Measurements from ENCODE around the gene PIGR.

Gene PIGR, protein sequence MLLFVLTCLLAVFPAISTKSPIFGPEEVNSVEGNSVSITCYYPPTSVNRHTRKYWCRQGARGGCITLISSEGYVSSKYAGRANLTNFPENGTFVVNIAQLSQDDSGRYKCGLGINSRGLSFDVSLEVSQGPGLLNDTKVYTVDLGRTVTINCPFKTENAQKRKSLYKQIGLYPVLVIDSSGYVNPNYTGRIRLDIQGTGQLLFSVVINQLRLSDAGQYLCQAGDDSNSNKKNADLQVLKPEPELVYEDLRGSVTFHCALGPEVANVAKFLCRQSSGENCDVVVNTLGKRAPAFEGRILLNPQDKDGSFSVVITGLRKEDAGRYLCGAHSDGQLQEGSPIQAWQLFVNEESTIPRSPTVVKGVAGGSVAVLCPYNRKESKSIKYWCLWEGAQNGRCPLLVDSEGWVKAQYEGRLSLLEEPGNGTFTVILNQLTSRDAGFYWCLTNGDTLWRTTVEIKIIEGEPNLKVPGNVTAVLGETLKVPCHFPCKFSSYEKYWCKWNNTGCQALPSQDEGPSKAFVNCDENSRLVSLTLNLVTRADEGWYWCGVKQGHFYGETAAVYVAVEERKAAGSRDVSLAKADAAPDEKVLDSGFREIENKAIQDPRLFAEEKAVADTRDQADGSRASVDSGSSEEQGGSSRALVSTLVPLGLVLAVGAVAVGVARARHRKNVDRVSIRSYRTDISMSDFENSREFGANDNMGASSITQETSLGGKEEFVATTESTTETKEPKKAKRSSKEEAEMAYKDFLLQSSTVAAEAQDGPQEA
- 0 to 0.32 (median 0) reads per million in 9 experiments for total RNA-seq

GRCh38 chr1:206946261-206946660, at the start of gene PIGR:
PIGR (minus strand) TSS chr1:206946466; CDS start chr1:206940531, 5,935 bp downstream.
- H3K27me3 Mint-ChIP-seq = peaks cover 2 to 4% of the 10 kb centered on the region in 2 donors
- peak within 1 kb of the TSS in 1 of 2 donors; percentile 86 for H3K27ac Mint-ChIP-seq

DNA sequence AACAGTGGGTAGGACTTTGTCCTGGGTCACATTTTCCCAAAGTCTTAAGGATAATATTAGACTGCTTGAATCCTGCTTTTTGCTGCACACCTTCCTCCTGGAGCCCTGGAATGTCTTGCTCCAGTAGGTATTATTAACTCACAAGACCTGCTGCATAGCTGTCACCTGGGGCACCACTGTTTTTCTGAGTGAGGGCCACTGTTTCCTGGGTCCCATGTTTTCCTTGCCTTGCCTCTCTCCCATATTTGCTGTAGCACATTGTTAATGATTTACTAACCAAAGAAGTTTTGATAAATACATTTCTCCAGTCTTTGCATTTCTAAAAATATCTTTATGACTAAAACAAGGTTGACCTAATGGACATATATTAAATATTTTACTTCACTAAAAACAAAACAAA, 46.5 kb upstream of the PIGR start:
- Mint-ChIP-seq H3K36me3 (ENCODE audit: insufficient read depth) (no peaks in the 10 kb centered on the region), H3K27ac (peak overlapping the region in 1 of 2 donors; percentile 50), H3K4me3 (no peak overlapping the region), H3K27me3 (peaks cover 49 to 70% of the 10 kb centered on the region in 2 donors), H3K4me1 (ENCODE audit: low read depth in 2 of 2) (no peaks in the 10 kb centered on the region), H3K9me3 (no peaks in the 10 kb centered on the region)
- DNase-seq = no peak
- no peak for ATAC-seq (replicated peaks)

More at GRCh38 chr1:206946261-206946660, at the start of gene PIGR:
- H3K9me3 Mint-ChIP-seq = no peaks in the 10 kb centered on the region
- peaks cover 26 to 29% of the 10 kb centered on the region in 2 donors for H3K4me1 Mint-ChIP-seq (ENCODE audit: low read depth in 2 of 2)
- ATAC-seq (replicated peaks) = no peak
- H3K4me3 Mint-ChIP-seq = no peak within 1 kb of the TSS
- H3K36me3 Mint-ChIP-seq (ENCODE audit: insufficient read depth) = no peaks in the 10 kb centered on the region
- DNase-seq = no peak

DNA sequence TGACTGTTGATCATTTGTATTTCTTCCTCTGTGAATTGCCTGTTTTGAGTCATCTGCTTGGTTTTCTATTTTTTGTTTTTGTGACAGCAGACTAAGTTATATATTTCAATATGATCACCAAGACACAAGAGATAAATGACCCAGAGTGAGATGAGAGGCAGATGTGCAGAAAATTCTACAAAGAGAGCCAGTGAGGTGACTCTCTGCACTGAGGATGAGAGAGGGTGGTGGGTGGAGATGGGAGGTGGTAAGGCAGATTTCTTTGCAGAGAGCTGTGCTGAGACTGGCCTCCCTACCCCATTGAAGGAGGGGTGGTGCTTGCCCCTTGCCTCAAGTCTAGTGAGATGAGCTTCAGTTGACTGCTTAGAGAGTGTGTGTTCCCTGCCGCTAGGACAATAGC, 41.6 kb upstream of the PIGR start:
- no peaks in the 10 kb centered on the region for H3K4me1 Mint-ChIP-seq (ENCODE audit: low read depth in 2 of 2)
- H3K27me3 Mint-ChIP-seq = peaks cover 62 to 81% of the 10 kb centered on the region in 2 donors
- no peak for DNase-seq
- H3K27ac Mint-ChIP-seq = no peak overlapping the region
- no peaks in the 10 kb centered on the region for H3K9me3 Mint-ChIP-seq
- no peaks in the 10 kb centered on the region for H3K36me3 Mint-ChIP-seq (ENCODE audit: insufficient read depth)
- H3K4me3 Mint-ChIP-seq = no peak overlapping the region
- ATAC-seq (replicated peaks) = no peak

GRCh38 chr1:206986885-206987284, 40.6 kb upstream of the PIGR start:
- no peak overlapping the region for H3K27ac Mint-ChIP-seq
- DNase-seq (no peak), ATAC-seq (replicated peaks) (no peak)
- H3K9me3 Mint-ChIP-seq = no peaks in the 10 kb centered on the region
- H3K27me3 Mint-ChIP-seq = peaks cover 52 to 72% of the 10 kb centered on the region in 2 donors
- H3K4me3 Mint-ChIP-seq = no peak overlapping the region
- no peaks in the 10 kb centered on the region for H3K4me1 Mint-ChIP-seq (ENCODE audit: low read depth in 2 of 2)
- no peaks in the 10 kb centered on the region for H3K36me3 Mint-ChIP-seq (ENCODE audit: insufficient read depth)

- Mint-ChIP-seq H3K27me3 (peaks cover 50 to 67% of the 10 kb centered on the region in 2 donors), H3K36me3 (ENCODE audit: insufficient read depth) (no peaks in the 10 kb centered on the region), H3K4me1 (ENCODE audit: low read depth in 2 of 2) (no peaks in the 10 kb centered on the region), H3K27ac (no peak overlapping the region), H3K9me3 (no peaks in the 10 kb centered on the region), H3K4me3 (no peak overlapping the region)
- no peak for DNase-seq
- ATAC-seq (replicated peaks) = no peak
These were observed 40.1 kb upstream of the PIGR start for GRCh38 chr1:206986402-206986801.

DNA sequence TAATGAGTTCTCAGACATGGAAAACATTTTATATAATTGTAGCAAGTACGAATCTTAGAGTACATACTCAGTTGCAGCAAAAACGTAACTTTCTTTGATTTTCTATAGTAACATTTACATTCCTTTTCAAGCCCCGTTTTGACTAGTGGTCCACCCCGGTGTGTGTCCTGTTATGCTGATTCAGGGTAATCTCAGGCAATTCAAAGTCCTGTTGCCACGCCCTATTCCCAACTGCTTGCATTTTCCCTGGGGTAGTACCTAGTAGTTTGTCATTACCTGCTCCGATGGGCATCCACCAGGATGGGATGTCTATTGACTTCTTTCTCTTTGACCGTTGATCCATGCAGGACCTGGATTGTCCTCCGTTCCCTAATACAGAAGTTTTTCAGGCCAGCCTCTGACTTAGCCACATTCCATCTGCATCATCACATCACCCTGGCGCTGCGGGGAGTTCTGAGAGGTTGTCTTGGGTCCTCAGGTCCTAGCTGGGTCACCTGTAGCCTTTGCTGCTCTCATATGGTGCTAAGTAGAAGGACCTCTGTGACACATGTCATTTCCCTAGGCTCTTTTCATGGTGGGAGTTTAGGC, 39.0 kb upstream of the PIGR start:
- Mint-ChIP-seq H3K27me3 (peaks cover 47 to 59% of the 10 kb centered on the region in 2 donors), H3K27ac (no peak overlapping the region)
- ATAC-seq (replicated peaks) = no peak

DNA sequence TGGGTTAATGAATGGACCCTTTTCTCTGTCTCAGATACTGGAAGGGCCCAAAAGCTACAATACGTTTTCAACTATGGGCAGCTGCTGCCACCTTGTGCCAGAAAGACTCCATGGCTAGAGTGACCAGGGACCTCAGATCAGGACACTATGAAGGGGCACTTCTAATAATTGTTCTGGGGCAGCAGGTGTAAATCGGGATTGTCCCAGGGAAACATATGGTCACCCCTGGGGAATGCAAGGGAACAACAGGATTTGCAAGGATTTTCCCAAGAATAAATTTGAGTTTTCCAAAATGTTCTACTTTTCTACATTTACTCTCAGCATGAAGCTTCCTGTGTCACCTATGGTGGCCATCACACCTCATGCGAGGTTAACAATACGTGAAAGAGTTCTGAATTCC, 36.0 kb upstream of the PIGR start:
- Mint-ChIP-seq H3K4me3 (no peak overlapping the region), H3K4me1 (ENCODE audit: low read depth in 2 of 2) (no peaks in the 10 kb centered on the region), H3K9me3 (no peaks in the 10 kb centered on the region), H3K27ac (no peak overlapping the region), H3K27me3 (peaks cover 27 to 33% of the 10 kb centered on the region in 2 donors), H3K36me3 (ENCODE audit: insufficient read depth) (no peaks in the 10 kb centered on the region)
- DNase-seq = peak; percentile 52 to 63 (median 60)
- ATAC-seq (replicated peaks) = peak; percentile 89

More for the DNA sequence above, 39.0 kb upstream of the PIGR start:
- DNase-seq = no peak
- H3K9me3 Mint-ChIP-seq = no peaks in the 10 kb centered on the region
- no peaks in the 10 kb centered on the region for H3K36me3 Mint-ChIP-seq (ENCODE audit: insufficient read depth)
- H3K4me3 Mint-ChIP-seq = no peak overlapping the region
- no peaks in the 10 kb centered on the region for H3K4me1 Mint-ChIP-seq (ENCODE audit: low read depth in 2 of 2)

- no peak for DNase-seq
- H3K27me3 Mint-ChIP-seq = peaks cover 7 to 11% of the 10 kb centered on the region in 2 donors
- H3K4me1 Mint-ChIP-seq (ENCODE audit: low read depth in 2 of 2) = no peaks in the 10 kb centered on the region
- H3K36me3 Mint-ChIP-seq (ENCODE audit: insufficient read depth) = no peaks in the 10 kb centered on the region
- H3K27ac Mint-ChIP-seq = no peak overlapping the region
- no peak overlapping the region for H3K4me3 Mint-ChIP-seq
- no peak for ATAC-seq (replicated peaks)
- no peaks in the 10 kb centered on the region for H3K9me3 Mint-ChIP-seq
These were observed 33.2 kb upstream of the PIGR start for GRCh38 chr1:206979379-206980043.

DNA sequence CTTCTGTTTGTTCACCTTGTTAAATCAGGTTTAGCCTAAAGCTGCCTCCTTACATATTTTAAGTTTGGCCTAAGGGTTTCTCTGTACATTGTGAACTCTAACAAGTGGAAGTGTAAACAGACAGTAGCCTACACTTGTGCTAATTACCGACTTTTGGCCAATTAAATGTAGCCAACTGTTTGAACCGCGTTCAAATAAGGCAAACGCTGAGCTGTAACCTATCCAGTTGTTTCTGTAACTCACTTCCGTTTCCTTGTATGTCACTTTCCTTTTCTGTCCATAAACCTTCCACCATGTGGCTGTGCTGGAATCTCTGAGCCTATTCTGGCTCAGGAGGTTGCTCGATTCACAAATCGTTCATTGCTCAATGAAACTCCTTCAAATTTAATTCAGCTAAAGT, 32.0 kb upstream of the PIGR start:
- no peak for DNase-seq
- Mint-ChIP-seq H3K4me3 (no peak overlapping the region), H3K36me3 (ENCODE audit: insufficient read depth) (no peaks in the 10 kb centered on the region), H3K4me1 (ENCODE audit: low read depth in 2 of 2) (no peaks in the 10 kb centered on the region), H3K27me3 (peaks cover 1 to 5% of the 10 kb centered on the region in 2 donors), H3K27ac (no peak overlapping the region), H3K9me3 (no peaks in the 10 kb centered on the region)
- ATAC-seq (replicated peaks) = no peak

- Mint-ChIP-seq H3K27ac (no peak overlapping the region), H3K4me3 (no peak overlapping the region), H3K4me1 (ENCODE audit: low read depth in 2 of 2) (no peaks in the 10 kb centered on the region), H3K9me3 (no peaks in the 10 kb centered on the region), H3K27me3 (peaks cover 13 to 23% of the 10 kb centered on the region in 2 donors), H3K36me3 (ENCODE audit: insufficient read depth) (no peaks in the 10 kb centered on the region)
- no peak for DNase-seq
- ATAC-seq (replicated peaks) = no peak
These were observed 29.0 kb upstream of the PIGR start for GRCh38 chr1:206975306-206975705.

DNA sequence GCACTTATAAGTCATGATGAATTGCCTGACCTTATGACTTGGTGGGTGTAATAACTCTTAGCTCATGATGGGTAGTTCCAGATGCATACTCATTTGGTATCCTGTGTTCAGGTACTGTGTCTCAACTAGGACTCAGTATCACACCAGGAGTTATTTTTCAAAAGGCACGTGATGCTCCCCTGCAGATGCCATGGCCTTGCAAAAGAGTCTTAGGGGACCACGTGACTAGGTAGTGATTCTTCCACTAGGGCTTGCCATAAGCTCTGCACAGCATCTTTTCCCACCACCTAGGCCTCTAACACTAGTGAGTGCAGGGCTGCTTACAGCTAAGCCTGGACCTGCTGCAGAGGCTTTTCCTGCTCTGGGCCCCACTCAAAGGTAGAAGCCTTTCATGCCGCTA, 27.9 kb upstream of the PIGR start:
- Mint-ChIP-seq H3K4me1 (ENCODE audit: low read depth in 2 of 2) (peaks cover 0 to 2% of the 10 kb centered on the region in 2 donors), H3K4me3 (no peak overlapping the region), H3K27ac (no peak overlapping the region), H3K36me3 (ENCODE audit: insufficient read depth) (no peaks in the 10 kb centered on the region), H3K9me3 (no peaks in the 10 kb centered on the region), H3K27me3 (peaks cover 21 to 35% of the 10 kb centered on the region in 2 donors)
- DNase-seq (no peak), ATAC-seq (replicated peaks) (no peak)

DNA sequence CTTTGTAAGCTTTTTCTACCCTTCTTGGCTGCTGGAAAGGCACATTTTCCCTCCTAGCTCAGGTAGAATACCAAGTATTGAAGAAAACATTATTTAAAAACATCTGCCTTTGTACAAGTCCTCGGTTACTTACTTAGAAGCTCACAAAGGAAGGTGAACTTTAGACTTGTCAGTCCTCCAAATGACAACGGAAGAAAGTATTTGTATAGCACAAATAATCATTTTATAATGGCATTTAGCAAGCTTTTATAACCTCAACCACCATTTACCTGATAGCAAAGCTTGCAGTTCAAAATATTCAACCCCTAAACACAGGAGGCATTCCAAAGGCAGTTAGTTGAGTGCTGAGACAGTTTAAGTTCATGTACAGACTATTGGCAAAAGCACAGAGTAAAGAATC, 26.5 kb upstream of the PIGR start:
- peaks cover 21 to 41% of the 10 kb centered on the region in 2 donors for H3K27me3 Mint-ChIP-seq
- no peaks in the 10 kb centered on the region for H3K9me3 Mint-ChIP-seq
- DNase-seq (no peak), ATAC-seq (replicated peaks) (no peak)
- H3K4me1 Mint-ChIP-seq (ENCODE audit: low read depth in 2 of 2) = peaks cover 2 to 3% of the 10 kb centered on the region in 2 donors
- H3K4me3 Mint-ChIP-seq = no peak overlapping the region
- no peak overlapping the region for H3K27ac Mint-ChIP-seq
- H3K36me3 Mint-ChIP-seq (ENCODE audit: insufficient read depth) = no peaks in the 10 kb centered on the region

DNA sequence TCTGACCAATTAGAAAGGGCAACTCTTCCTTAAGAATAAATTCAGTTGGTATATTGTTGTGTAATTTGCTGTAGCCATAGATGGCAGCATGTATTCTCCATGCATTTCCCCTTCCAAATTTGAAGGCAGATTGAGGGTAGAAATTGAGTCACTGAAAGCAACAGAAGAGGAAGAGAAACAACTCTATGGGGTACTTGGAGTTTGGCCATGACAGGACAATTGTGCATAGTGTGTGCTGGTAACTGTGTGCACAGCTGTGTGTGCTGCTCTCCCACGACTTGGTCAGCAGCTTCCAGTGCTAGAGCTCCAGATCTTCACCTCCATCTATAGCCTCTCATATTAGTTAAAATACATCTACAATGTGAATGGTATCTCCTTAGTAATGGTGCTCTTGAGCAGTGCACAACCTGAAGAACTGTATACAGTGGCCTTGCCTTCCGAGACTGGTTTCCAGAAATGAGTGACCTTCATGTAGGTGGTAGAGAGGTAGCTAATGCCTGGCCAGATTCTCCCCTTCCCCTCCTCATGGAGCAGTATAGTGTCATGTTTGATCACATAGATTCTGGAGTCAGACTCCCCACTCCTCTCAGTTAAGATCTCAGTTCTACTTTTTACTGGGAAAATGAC, 24.9 kb upstream of the PIGR start:
- Mint-ChIP-seq H3K4me1 (ENCODE audit: low read depth in 2 of 2) (peaks cover 9% of the 10 kb centered on the region in 2 donors), H3K4me3 (no peak overlapping the region), H3K27ac (no peak overlapping the region), H3K36me3 (ENCODE audit: insufficient read depth) (no peaks in the 10 kb centered on the region), H3K9me3 (no peaks in the 10 kb centered on the region), H3K27me3 (peaks cover 21 to 45% of the 10 kb centered on the region in 2 donors)
- DNase-seq = no peak
- ATAC-seq (replicated peaks) = no peak

Data from effector memory CD8-positive, alpha-beta T cell (primary cell).